Activated T-cell treated with anti-CD3 and anti-CD28 coated beads, Interleukin-2, amount 50 U/mL, for 72 hours (primary cell): ENCODE results near the gene CEP104. TPM values are rescaled to one million over a fixed set of nuclear protein-coding genes. Genes with fewer than 3 reads are reported as not detected.

Experiments
- ATAC-seq, 2 donors: fragments of 150-1000 bp; cut with Tn5 transposase; replicated peaks in 1 of 2; 2 replicates each; pipeline ENCODE4 v1.10.0; 2021; ENCODE audit warnings: moderate library complexity in 2 of 2, mild to moderate bottlenecking in 1 of 2
- DNase-seq, 2 donors: peaks; one replicate each; pipeline ENCODE4 v3.0.0; 2021 to 2022; ENCODE audit warnings: mixed read lengths in 1 of 2
- H3K27ac Mint-ChIP-seq: one replicate; pipeline ENCODE4 v1.8.0; 2022; ENCODE audit warnings: mild to moderate bottlenecking, moderate library complexity, mixed read lengths
- H3K27me3 Mint-ChIP-seq: one replicate; pipeline ENCODE4 v1.8.0; 2022; ENCODE audit warnings: low read depth, mixed read lengths
- H3K36me3 Mint-ChIP-seq, 2 donors: one replicate each; pipeline ENCODE4 v1.8.0; 2022; ENCODE audit warnings: mixed read lengths in 2 of 2, mild to moderate bottlenecking in 1 of 2; ENCODE audit not compliant: insufficient read depth in 2 of 2
- H3K4me1 Mint-ChIP-seq: one replicate; pipeline ENCODE4 v1.8.0; 2022; ENCODE audit warnings: low read depth, mixed read lengths
- H3K4me3 Mint-ChIP-seq, 2 donors: one replicate each; pipeline ENCODE4 v1.8.0; 2022; ENCODE audit warnings: mild to moderate bottlenecking in 2 of 2, mixed read lengths in 2 of 2, moderate library complexity in 2 of 2
- H3K9me3 Mint-ChIP-seq, 2 donors: one replicate each; pipeline ENCODE4 v1.8.0; 2022; ENCODE audit warnings: mixed read lengths in 2 of 2
- total RNA-seq, 2 donors: library from RNA; stranded (reverse); gene quantifications; one replicate each; pipeline ENCODE4 v1.2.3, GENCODE V29; 2022

The CEP104 gene
- 10 to 100 TPM; 37.4 to 48.1 TPM for total RNA-seq

- DNase-seq (peak; percentile 96 to 98), ATAC-seq (peak; percentile 97 to 98)
- Mint-ChIP-seq H3K9me3 (no peaks in the 10 kb centered on the region), H3K27ac (peak within 1 kb of the TSS; percentile 93), H3K4me3 (peak within 1 kb of the TSS; percentile 95 to 97), H3K4me1 (peaks cover 38% of the 10 kb centered on the region), H3K36me3 (no peaks in the 10 kb centered on the region), H3K27me3 (no peaks in the 10 kb centered on the region)
Measured at GRCh38 chr1:3856923-3857790, at the start of gene CEP104, which contains the start of gene DFFB. Gene CEP104 (minus strand): TSS chr1:3857211. CDS start chr1:3852407, 4,804 bp downstream. Gene DFFB (plus strand): TSS chr1:3857476. CDS start chr1:3857604, 128 bp downstream.

GRCh38 chr1:3906672-3907020, 49.6 kb upstream of the CEP104 start:
- DNase-seq (no peak), ATAC-seq (no peak)
- H3K4me1 Mint-ChIP-seq = peaks cover 28% of the 10 kb centered on the region
- no peaks in the 10 kb centered on the region for H3K36me3 Mint-ChIP-seq
- H3K27me3 Mint-ChIP-seq = no peaks in the 10 kb centered on the region
- H3K9me3 Mint-ChIP-seq = no peaks in the 10 kb centered on the region
- no peak overlapping the region for H3K4me3 Mint-ChIP-seq
- H3K27ac Mint-ChIP-seq = no peak overlapping the region

- Mint-ChIP-seq H3K4me1 (peaks cover 32% of the 10 kb centered on the region), H3K9me3 (no peaks in the 10 kb centered on the region), H3K27me3 (no peaks in the 10 kb centered on the region), H3K36me3 (no peaks in the 10 kb centered on the region), H3K4me3 (no peak overlapping the region), H3K27ac (no peak overlapping the region)
- no peak for ATAC-seq
- no peak for DNase-seq
Measured at GRCh38 chr1:3905953-3906671, 49.1 kb upstream of the CEP104 start.

- Mint-ChIP-seq H3K4me3 (no peak overlapping the region), H3K4me1 (peaks cover 28% of the 10 kb centered on the region), H3K9me3 (no peaks in the 10 kb centered on the region), H3K27me3 (no peaks in the 10 kb centered on the region), H3K27ac (no peak overlapping the region), H3K36me3 (no peaks in the 10 kb centered on the region)
- DNase-seq (no peak), ATAC-seq (no peak)
Measured at GRCh38 chr1:3905266-3905952, 48.4 kb upstream of the CEP104 start.

GRCh38 chr1:3904843-3905185, 47.8 kb upstream of the CEP104 start:
- H3K4me3 Mint-ChIP-seq = no peak overlapping the region
- no peaks in the 10 kb centered on the region for H3K9me3 Mint-ChIP-seq
- no peaks in the 10 kb centered on the region for H3K36me3 Mint-ChIP-seq
- no peaks in the 10 kb centered on the region for H3K27me3 Mint-ChIP-seq
- ATAC-seq (no peak), DNase-seq (no peak)
- H3K27ac Mint-ChIP-seq = no peak overlapping the region
- H3K4me1 Mint-ChIP-seq = peaks cover 28% of the 10 kb centered on the region

- H3K27me3 Mint-ChIP-seq = no peaks in the 10 kb centered on the region
- no peaks in the 10 kb centered on the region for H3K36me3 Mint-ChIP-seq
- ATAC-seq (no peak), DNase-seq (no peak)
- peaks cover 30% of the 10 kb centered on the region for H3K4me1 Mint-ChIP-seq
- no peak overlapping the region for H3K27ac Mint-ChIP-seq
- H3K9me3 Mint-ChIP-seq = no peaks in the 10 kb centered on the region
- H3K4me3 Mint-ChIP-seq = peak overlapping the region; percentile 60 to 97
Measured at GRCh38 chr1:3904006-3904842, 47.2 kb upstream of the CEP104 start.

GRCh38 chr1:3903141-3904005, 46.4 kb upstream of the CEP104 start:
- Mint-ChIP-seq H3K4me3 (peak overlapping the region; percentile 60 to 97), H3K27ac (peak overlapping the region; percentile 17), H3K36me3 (peaks cover 0 to 4% of the 10 kb centered on the region in 2 donors), H3K9me3 (no peaks in the 10 kb centered on the region), H3K27me3 (no peaks in the 10 kb centered on the region), H3K4me1 (peaks cover 38% of the 10 kb centered on the region)
- ATAC-seq (no peak), DNase-seq (peak in 1 of 2 donors; percentile 28)

- Mint-ChIP-seq H3K9me3 (peaks cover 0 to 4% of the 10 kb centered on the region in 2 donors), H3K27ac (peak overlapping the region; percentile 66), H3K36me3 (peaks cover 3 to 10% of the 10 kb centered on the region in 2 donors)
Measured at GRCh38 chr1:3902571-3903091, 45.6 kb upstream of the CEP104 start.

GRCh38 chr1:3902111-3902511, 45.1 kb upstream of the CEP104 start:
- H3K36me3 Mint-ChIP-seq = peaks cover 6 to 13% of the 10 kb centered on the region in 2 donors
- H3K27me3 Mint-ChIP-seq = no peaks in the 10 kb centered on the region
- peak overlapping the region; percentile 76 for H3K27ac Mint-ChIP-seq
- peak overlapping the region; percentile 60 to 97 for H3K4me3 Mint-ChIP-seq
- peaks cover 2 to 6% of the 10 kb centered on the region in 2 donors for H3K9me3 Mint-ChIP-seq
- ATAC-seq (no peak), DNase-seq (peak in 1 of 2 donors; percentile 26)
- H3K4me1 Mint-ChIP-seq = peaks cover 51% of the 10 kb centered on the region

More at GRCh38 chr1:3902571-3903091, 45.6 kb upstream of the CEP104 start:
- Mint-ChIP-seq H3K27me3 (no peaks in the 10 kb centered on the region), H3K4me1 (peaks cover 46% of the 10 kb centered on the region), H3K4me3 (peak overlapping the region; percentile 60 to 97)
- peak in 1 of 2 donors; percentile 29 for DNase-seq
- ATAC-seq = no peak

- Mint-ChIP-seq H3K27me3 (no peaks in the 10 kb centered on the region), H3K4me1 (peaks cover 62% of the 10 kb centered on the region), H3K27ac (peak overlapping the region; percentile 97), H3K9me3 (peaks cover 2 to 6% of the 10 kb centered on the region in 2 donors), H3K4me3 (peak overlapping the region; percentile 94 to 97), H3K36me3 (peaks cover 6 to 17% of the 10 kb centered on the region in 2 donors)
- DNase-seq (peak; percentile 95 to 97), ATAC-seq (peak; percentile 61 to 63)
Measured at GRCh38 chr1:3900969-3901529, 44.0 kb upstream of the CEP104 start.
